Measurements from ENCODE around the gene COMMD8.
"Not testable (repeated sequence)": the region's sequence is repeated elsewhere in the genome, so short reads cannot be mapped to it uniquely, and the experiment has no call there.

COMMD8 gene

GRCh38 chr4:47486727-47487126 is 23.2 kb upstream of the COMMD8 start:
- H3K4ac ChIP-seq (ENCODE audit: low read depth, low read length); H3K36me3 ChIP-seq (ENCODE audit: control insufficient read depth, insufficient read depth, low read length); H4K5ac ChIP-seq (ENCODE audit: low read length); H2BK120ac ChIP-seq (ENCODE audit: low read depth, low read length); H3K27me3 ChIP-seq (ENCODE audit: insufficient read depth, low read length, poor library complexity); H3K4me2 ChIP-seq (ENCODE audit: low read length); H3K4me1 ChIP-seq (ENCODE audit: control insufficient read depth, low read depth, low read length); H3K56ac ChIP-seq (ENCODE audit: low read length); H3K9ac ChIP-seq (ENCODE audit: low read length); H3K79me1 ChIP-seq (ENCODE audit: low read length); H2BK15ac ChIP-seq (replicated peaks; ENCODE audit: low read depth); H3K23ac ChIP-seq (ENCODE audit: low read length); H3K4me3 ChIP-seq (ENCODE audit: low read length); H4K8ac ChIP-seq (ENCODE audit: low read depth, low read length); H2AK5ac ChIP-seq (ENCODE audit: low read length); DNase-seq; H3K79me2 ChIP-seq (ENCODE audit: control insufficient read depth, insufficient read depth, low read length); H3K18ac ChIP-seq (ENCODE audit: low read length); H3K27ac ChIP-seq (ENCODE audit: low read depth, low read length); H2BK5ac ChIP-seq (ENCODE audit: low read length): not testable (repeated sequence)
- WGBS (ENCODE audit: extremely low coverage, insufficient coverage, low lambda C conversion rate), result no CpG with 5 or more reads among the region's 9 CpGs

GRCh38 chr4:47486231-47486673 is 22.8 kb upstream of the COMMD8 start:
- no peak overlapping the region for H2BK5ac ChIP-seq (ENCODE audit: low read length)
- no peak overlapping the region for H4K8ac ChIP-seq (ENCODE audit: low read depth, low read length)
- WGBS (ENCODE audit: extremely low coverage, insufficient coverage, low lambda C conversion rate), result no CpG with 5 or more reads among the region's 5 CpGs
- no peak overlapping the region for H3K9ac ChIP-seq (ENCODE audit: low read length)
- no peak overlapping the region for H2AK5ac ChIP-seq (ENCODE audit: low read length)
- no peak overlapping the region for H3K23ac ChIP-seq (ENCODE audit: low read length)
- H3K79me2 ChIP-seq (ENCODE audit: control insufficient read depth, insufficient read depth, low read length), result no peaks in the 10 kb centered on the region
- H3K4me2 ChIP-seq (ENCODE audit: low read length), result no peak overlapping the region
- DNase-seq, result no peak
- no peaks in the 10 kb centered on the region for H3K27me3 ChIP-seq (ENCODE audit: insufficient read depth, low read length, poor library complexity)
- no peaks in the 10 kb centered on the region for H3K36me3 ChIP-seq (ENCODE audit: control insufficient read depth, insufficient read depth, low read length)
- H3K27ac ChIP-seq (ENCODE audit: low read depth, low read length), result no peak overlapping the region
- no peaks in the 10 kb centered on the region for H3K4me1 ChIP-seq (ENCODE audit: control insufficient read depth, low read depth, low read length)
- H4K5ac ChIP-seq (ENCODE audit: low read length), result no peak overlapping the region
- no peak overlapping the region for H2BK120ac ChIP-seq (ENCODE audit: low read depth, low read length)
- H3K18ac ChIP-seq (ENCODE audit: low read length), result no peak overlapping the region
- H3K4me3 ChIP-seq (ENCODE audit: low read length), result no peak overlapping the region
- H3K56ac ChIP-seq (ENCODE audit: low read length), result no peak overlapping the region
- H3K79me1 ChIP-seq (ENCODE audit: low read length), result no peaks in the 10 kb centered on the region
- no peak overlapping the region for H3K4ac ChIP-seq (ENCODE audit: low read depth, low read length)
- H2BK15ac ChIP-seq (replicated peaks; ENCODE audit: low read depth), result no peak overlapping the region

GRCh38 chr4:47485768-47486167 is 22.3 kb upstream of the COMMD8 start:
- DNase-seq, result peak; percentile 21
- Histone ChIP-seq H4K8ac (ENCODE audit: low read depth, low read length) (no peak overlapping the region), H2BK120ac (ENCODE audit: low read depth, low read length) (no peak overlapping the region), H2AK5ac (ENCODE audit: low read length) (no peak overlapping the region), H3K4me3 (ENCODE audit: low read length) (no peak overlapping the region), H2BK5ac (ENCODE audit: low read length) (no peak overlapping the region), H3K18ac (ENCODE audit: low read length) (no peak overlapping the region), H3K79me2 (ENCODE audit: control insufficient read depth, insufficient read depth, low read length) (no peaks in the 10 kb centered on the region), H3K9ac (ENCODE audit: low read length) (peak overlapping the region; percentile 20), H3K36me3 (ENCODE audit: control insufficient read depth, insufficient read depth, low read length) (no peaks in the 10 kb centered on the region), H4K5ac (ENCODE audit: low read length) (no peak overlapping the region), H2BK15ac (replicated peaks; ENCODE audit: low read depth) (no peak overlapping the region), H3K4me1 (ENCODE audit: control insufficient read depth, low read depth, low read length) (no peaks in the 10 kb centered on the region), H3K4me2 (ENCODE audit: low read length) (peak overlapping the region; percentile 26), H3K23ac (ENCODE audit: low read length) (no peak overlapping the region), H3K27me3 (ENCODE audit: insufficient read depth, low read length, poor library complexity) (no peaks in the 10 kb centered on the region), H3K27ac (ENCODE audit: low read depth, low read length) (no peak overlapping the region), H3K79me1 (ENCODE audit: low read length) (no peaks in the 10 kb centered on the region), H3K56ac (ENCODE audit: low read length) (peak overlapping the region; percentile 53), H3K4ac (ENCODE audit: low read depth, low read length) (no peak overlapping the region)
- WGBS (ENCODE audit: extremely low coverage, insufficient coverage, low lambda C conversion rate), result no CpG with 5 or more reads among the region's 14 CpGs

GRCh38 chr4:47485047-47485692 is 21.7 kb upstream of the COMMD8 start, which contains the start of gene ATP10D:
Gene ATP10D, plus strand, starts transcription at chr4:47485275. Its CDS starts 27,266 bp downstream, at chr4:47512541.
- Histone ChIP-seq H3K27ac (ENCODE audit: low read depth, low read length) (no peak within 1 kb of the TSS), H3K9ac (ENCODE audit: low read length) (peak within 1 kb of the TSS; percentile 61), H3K56ac (ENCODE audit: low read length) (peak within 1 kb of the TSS; percentile 79), H3K4me3 (ENCODE audit: low read length) (peak within 1 kb of the TSS; percentile 56), H3K4me2 (ENCODE audit: low read length) (peak within 1 kb of the TSS; percentile 26), H3K27me3 (ENCODE audit: insufficient read depth, low read length, poor library complexity) (no peaks in the 10 kb centered on the region), H3K4me1 (ENCODE audit: control insufficient read depth, low read depth, low read length) (no peaks in the 10 kb centered on the region), H2BK15ac (replicated peaks; ENCODE audit: low read depth) (no peak within 1 kb of the TSS), H3K23ac (ENCODE audit: low read length) (no peak within 1 kb of the TSS), H3K18ac (ENCODE audit: low read length) (no peak within 1 kb of the TSS), H4K5ac (ENCODE audit: low read length) (no peak within 1 kb of the TSS), H3K36me3 (ENCODE audit: control insufficient read depth, insufficient read depth, low read length) (no peaks in the 10 kb centered on the region), H3K79me1 (ENCODE audit: low read length) (no peaks in the 10 kb centered on the region), H2BK5ac (ENCODE audit: low read length) (no peak within 1 kb of the TSS), H4K8ac (ENCODE audit: low read depth, low read length) (no peak within 1 kb of the TSS), H3K4ac (ENCODE audit: low read depth, low read length) (no peak within 1 kb of the TSS), H3K79me2 (ENCODE audit: control insufficient read depth, insufficient read depth, low read length) (no peaks in the 10 kb centered on the region), H2BK120ac (ENCODE audit: low read depth, low read length) (no peak within 1 kb of the TSS), H2AK5ac (ENCODE audit: low read length) (no peak within 1 kb of the TSS)
- peak; percentile 94 for DNase-seq
- WGBS (ENCODE audit: extremely low coverage, insufficient coverage, low lambda C conversion rate), result no CpG with 5 or more reads among the region's 34 CpGs

- no peaks in the 10 kb centered on the region for H3K36me3 ChIP-seq (ENCODE audit: control insufficient read depth, insufficient read depth, low read length)
- H3K9ac ChIP-seq (ENCODE audit: low read length), result no peak overlapping the region
- WGBS (ENCODE audit: extremely low coverage, insufficient coverage, low lambda C conversion rate), result no CpG with 5 or more reads among the region's 3 CpGs
- H3K4me2 ChIP-seq (ENCODE audit: low read length), result no peak overlapping the region
- no peak for DNase-seq
- H2AK5ac ChIP-seq (ENCODE audit: low read length), result no peak overlapping the region
- no peaks in the 10 kb centered on the region for H3K4me1 ChIP-seq (ENCODE audit: control insufficient read depth, low read depth, low read length)
- H3K4me3 ChIP-seq (ENCODE audit: low read length), result no peak overlapping the region
- H4K8ac ChIP-seq (ENCODE audit: low read depth, low read length), result no peak overlapping the region
- no peak overlapping the region for H3K23ac ChIP-seq (ENCODE audit: low read length)
- H2BK120ac ChIP-seq (ENCODE audit: low read depth, low read length), result no peak overlapping the region
- no peak overlapping the region for H2BK5ac ChIP-seq (ENCODE audit: low read length)
- no peak overlapping the region for H2BK15ac ChIP-seq (replicated peaks; ENCODE audit: low read depth)
- H3K27me3 ChIP-seq (ENCODE audit: insufficient read depth, low read length, poor library complexity), result no peaks in the 10 kb centered on the region
- no peaks in the 10 kb centered on the region for H3K79me2 ChIP-seq (ENCODE audit: control insufficient read depth, insufficient read depth, low read length)
- H3K4ac ChIP-seq (ENCODE audit: low read depth, low read length), result no peak overlapping the region
- no peak overlapping the region for H4K5ac ChIP-seq (ENCODE audit: low read length)
- H3K27ac ChIP-seq (ENCODE audit: low read depth, low read length), result no peak overlapping the region
- H3K79me1 ChIP-seq (ENCODE audit: low read length), result no peaks in the 10 kb centered on the region
- no peak overlapping the region for H3K56ac ChIP-seq (ENCODE audit: low read length)
- H3K18ac ChIP-seq (ENCODE audit: low read length), result no peak overlapping the region
These were observed 20.7 kb upstream of the COMMD8 start for GRCh38 chr4:47484168-47484567.

GRCh38 chr4:47483745-47484144 is 20.2 kb upstream of the COMMD8 start:
- no peaks in the 10 kb centered on the region for H3K79me2 ChIP-seq (ENCODE audit: control insufficient read depth, insufficient read depth, low read length)
- H3K18ac ChIP-seq (ENCODE audit: low read length), result no peak overlapping the region
- H2BK15ac ChIP-seq (replicated peaks; ENCODE audit: low read depth), result no peak overlapping the region
- H3K79me1 ChIP-seq (ENCODE audit: low read length), result no peaks in the 10 kb centered on the region
- DNase-seq, result no peak
- H3K4me2 ChIP-seq (ENCODE audit: low read length), result no peak overlapping the region
- H3K27ac ChIP-seq (ENCODE audit: low read depth, low read length), result no peak overlapping the region
- H4K5ac ChIP-seq (ENCODE audit: low read length), result no peak overlapping the region
- no peak overlapping the region for H3K4ac ChIP-seq (ENCODE audit: low read depth, low read length)
- H2AK5ac ChIP-seq (ENCODE audit: low read length), result no peak overlapping the region
- H3K4me1 ChIP-seq (ENCODE audit: control insufficient read depth, low read depth, low read length), result no peaks in the 10 kb centered on the region
- H4K8ac ChIP-seq (ENCODE audit: low read depth, low read length), result peak overlapping the region; percentile 57
- no peak overlapping the region for H3K9ac ChIP-seq (ENCODE audit: low read length)
- no peak overlapping the region for H2BK120ac ChIP-seq (ENCODE audit: low read depth, low read length)
- H3K23ac ChIP-seq (ENCODE audit: low read length), result no peak overlapping the region
- H3K4me3 ChIP-seq (ENCODE audit: low read length), result no peak overlapping the region
- H2BK5ac ChIP-seq (ENCODE audit: low read length), result no peak overlapping the region
- H3K36me3 ChIP-seq (ENCODE audit: control insufficient read depth, insufficient read depth, low read length), result no peaks in the 10 kb centered on the region
- no peak overlapping the region for H3K56ac ChIP-seq (ENCODE audit: low read length)
- no peaks in the 10 kb centered on the region for H3K27me3 ChIP-seq (ENCODE audit: insufficient read depth, low read length, poor library complexity)
- no CpG with 5 or more reads among the region's 3 CpGs for WGBS (ENCODE audit: extremely low coverage, insufficient coverage, low lambda C conversion rate)

All from mesendoderm (in vitro differentiated cells).